Measurements from ENCODE around the gene HNRNPA3. TPM values are rescaled to one million over a fixed set of nuclear protein-coding genes. Genes with fewer than 3 reads are reported as not detected.

HNRNPA3 gene
- polyA plus RNA-seq, 1 donor (not counting 4 experiments of a cell fraction or from before 2014, with no cell fraction given): 178 TPM

- Histone ChIP-seq H3K79me2 (ENCODE audit: control insufficient read depth, insufficient read depth, low read length) (no peaks in the 10 kb centered on the region), H3K9me1 (ENCODE audit: control insufficient read depth, extremely low read depth, insufficient read depth, low read length) (no peaks in the 10 kb centered on the region), H3K9me3 (ENCODE audit: control insufficient read depth, low read depth, low read length) (no peaks in the 10 kb centered on the region), H3K4me3 (ENCODE audit: control insufficient read depth in 2 of 3, extremely low read depth in 1 of 3, insufficient read depth in 2 of 3, low read depth in 1 of 3, low read length in 3 of 3) (no peak overlapping the region), H3K27me3 (ENCODE audit: control insufficient read depth, extremely low read depth, insufficient read depth, low read length) (no peaks in the 10 kb centered on the region), H2AFZ (ENCODE audit: control insufficient read depth, low read length) (no peak overlapping the region), H3K9ac (ENCODE audit: control insufficient read depth, extremely low read depth, insufficient read depth, low read length) (no peak overlapping the region), H3K4me2 (ENCODE audit: control insufficient read depth, extremely low read depth, insufficient read depth, low read depth, low read length) (no peak overlapping the region), H3K4me1 (ENCODE audit: control insufficient read depth, extremely low read depth, insufficient read depth, low read length) (no peaks in the 10 kb centered on the region), H4K20me1 (ENCODE audit: control insufficient read depth, extremely low read depth, insufficient read depth, low read length) (no peaks in the 10 kb centered on the region), H3K27ac (ENCODE audit: control insufficient read depth, insufficient read depth, low read length) (no peak overlapping the region), H3K36me3 (ENCODE audit: control insufficient read depth in 2 of 2, extremely low read depth in 1 of 2, insufficient read depth in 2 of 2, low read length in 2 of 2) (no peaks in the 10 kb centered on the region)
- DNase-seq (ENCODE audit: low read depth, low spot score): no peak
- peak; percentile 23 for FAIRE-seq
- TF ChIP-seq, protein P1, sequence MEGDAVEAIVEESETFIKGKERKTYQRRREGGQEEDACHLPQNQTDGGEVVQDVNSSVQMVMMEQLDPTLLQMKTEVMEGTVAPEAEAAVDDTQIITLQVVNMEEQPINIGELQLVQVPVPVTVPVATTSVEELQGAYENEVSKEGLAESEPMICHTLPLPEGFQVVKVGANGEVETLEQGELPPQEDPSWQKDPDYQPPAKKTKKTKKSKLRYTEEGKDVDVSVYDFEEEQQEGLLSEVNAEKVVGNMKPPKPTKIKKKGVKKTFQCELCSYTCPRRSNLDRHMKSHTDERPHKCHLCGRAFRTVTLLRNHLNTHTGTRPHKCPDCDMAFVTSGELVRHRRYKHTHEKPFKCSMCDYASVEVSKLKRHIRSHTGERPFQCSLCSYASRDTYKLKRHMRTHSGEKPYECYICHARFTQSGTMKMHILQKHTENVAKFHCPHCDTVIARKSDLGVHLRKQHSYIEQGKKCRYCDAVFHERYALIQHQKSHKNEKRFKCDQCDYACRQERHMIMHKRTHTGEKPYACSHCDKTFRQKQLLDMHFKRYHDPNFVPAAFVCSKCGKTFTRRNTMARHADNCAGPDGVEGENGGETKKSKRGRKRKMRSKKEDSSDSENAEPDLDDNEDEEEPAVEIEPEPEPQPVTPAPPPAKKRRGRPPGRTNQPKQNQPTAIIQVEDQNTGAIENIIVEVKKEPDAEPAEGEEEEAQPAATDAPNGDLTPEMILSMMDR (optimal IDR thresholded peaks at IDR 0.05 in 1 of 3, IDR thresholded peaks at IDR 0.05 in 1 of 3, conservative IDR thresholded peaks at IDR 0.05 in 1 of 3; ENCODE audit: extremely low read depth in 1 of 3, insufficient read depth in 2 of 3, low read length in 3 of 3): no peak
- TF ChIP-seq EZH2 (IDR thresholded peaks at IDR 0.05; ENCODE audit: low read length): no peak
- dilution Hi-C loops (cut with MboI; ENCODE audit: extremely low pct_ligation_motif_present, low sequenced_read_pairs): no loop called here
These were observed 32.2 kb upstream of the HNRNPA3 start for GRCh38 chr2:177180269-177181000.

DNA sequence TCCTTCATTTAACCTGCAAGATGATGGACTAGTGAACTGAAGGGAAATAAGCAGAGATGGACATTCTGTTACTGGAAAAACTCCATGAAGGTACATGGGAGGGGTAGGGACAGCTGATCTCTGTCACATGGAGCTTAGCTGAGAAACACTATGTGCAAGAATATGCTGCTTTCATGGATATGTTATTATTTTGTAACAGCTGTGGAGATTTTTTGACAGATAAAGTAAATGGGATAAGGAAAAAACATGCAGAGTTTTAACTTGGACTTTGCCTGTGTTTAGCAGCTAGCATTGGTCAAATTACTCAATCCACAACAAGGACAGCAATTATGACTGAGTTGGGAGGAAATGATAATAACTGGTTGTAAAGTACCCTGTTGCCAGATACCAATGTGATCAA lies 28.7 kb upstream of the HNRNPA3 start:
- TF ChIP-seq, protein P1 (optimal IDR thresholded peaks at IDR 0.05 in 1 of 3, IDR thresholded peaks at IDR 0.05 in 1 of 3, conservative IDR thresholded peaks at IDR 0.05 in 1 of 3; ENCODE audit: extremely low read depth in 1 of 3, insufficient read depth in 2 of 3, low read length in 3 of 3): no peak
- no peak for TF ChIP-seq EZH2 (IDR thresholded peaks at IDR 0.05; ENCODE audit: low read length)
- no peak overlapping the region for H3K9ac ChIP-seq (ENCODE audit: control insufficient read depth, extremely low read depth, insufficient read depth, low read length)
- no peaks in the 10 kb centered on the region for H3K9me3 ChIP-seq (ENCODE audit: control insufficient read depth, low read depth, low read length)
- no peaks in the 10 kb centered on the region for H3K36me3 ChIP-seq (ENCODE audit: control insufficient read depth in 2 of 2, extremely low read depth in 1 of 2, insufficient read depth in 2 of 2, low read length in 2 of 2)
- DNase-seq (ENCODE audit: low read depth, low spot score) (no peak), FAIRE-seq (no peak)
- no peaks in the 10 kb centered on the region for H3K4me1 ChIP-seq (ENCODE audit: control insufficient read depth, extremely low read depth, insufficient read depth, low read length)
- H4K20me1 ChIP-seq (ENCODE audit: control insufficient read depth, extremely low read depth, insufficient read depth, low read length): no peaks in the 10 kb centered on the region
- no peaks in the 10 kb centered on the region for H3K27me3 ChIP-seq (ENCODE audit: control insufficient read depth, extremely low read depth, insufficient read depth, low read length)
- dilution Hi-C loops (cut with MboI; ENCODE audit: extremely low pct_ligation_motif_present, low sequenced_read_pairs): no loop called here
- no peaks in the 10 kb centered on the region for H3K9me1 ChIP-seq (ENCODE audit: control insufficient read depth, extremely low read depth, insufficient read depth, low read length)
- H3K4me2 ChIP-seq (ENCODE audit: control insufficient read depth, extremely low read depth, insufficient read depth, low read depth, low read length): no peak overlapping the region
- no peaks in the 10 kb centered on the region for H3K79me2 ChIP-seq (ENCODE audit: control insufficient read depth, insufficient read depth, low read length)
- H3K4me3 ChIP-seq (ENCODE audit: control insufficient read depth in 2 of 3, extremely low read depth in 1 of 3, insufficient read depth in 2 of 3, low read depth in 1 of 3, low read length in 3 of 3): no peak overlapping the region
- no peak overlapping the region for H2AFZ ChIP-seq (ENCODE audit: control insufficient read depth, low read length)
- no peak overlapping the region for H3K27ac ChIP-seq (ENCODE audit: control insufficient read depth, insufficient read depth, low read length)
